Osteoblast (primary cell): ENCODE results near the gene TRMU. TPM values are rescaled to one million over a fixed set of nuclear protein-coding genes. Genes with fewer than 3 reads are reported as not detected.

Experiments used
- DNase-seq: peaks from one replicate; pipeline ENCODE4 v3.0.0; 2011; ENCODE audit warnings: low spot score, mixed read lengths; ENCODE audit not compliant: insufficient read length; ENCODE audit errors: missing footprints
- H2AFZ ChIP-seq: 2 replicates; pipeline ENCODE4 v1.6.0; 2011; ENCODE audit warnings: mild to moderate bottlenecking, low read length
- H3K27ac ChIP-seq: 2 replicates; pipeline ENCODE4 v1.5.1; 2011; ENCODE audit warnings: mild to moderate bottlenecking, low read depth, low read length, moderate library complexity
- H3K27me3 ChIP-seq: 2 replicates; pipeline ENCODE4 v1.6.0; 2012; ENCODE audit warnings: mild to moderate bottlenecking, control low read depth, inconsistent platforms, low read length, moderate library complexity; ENCODE audit not compliant: insufficient read depth
- H3K36me3 ChIP-seq: 2 replicates; pipeline ENCODE4 v1.5.1; 2011; ENCODE audit warnings: mild to moderate bottlenecking, low read length, control low read depth, moderate library complexity; ENCODE audit not compliant: insufficient read depth
- H3K4me1 ChIP-seq: 2 replicates; pipeline ENCODE4 v1.5.1; 2011; ENCODE audit warnings: mild to moderate bottlenecking, low read length, control low read depth, moderate library complexity; ENCODE audit not compliant: insufficient read depth
- H3K4me2 ChIP-seq: 2 replicates; pipeline ENCODE4 v1.6.0; 2011; ENCODE audit warnings: mild to moderate bottlenecking, low read length; ENCODE audit not compliant: insufficient read depth
- H3K4me3 ChIP-seq: fragments of 200-600 bp; sonication (generic); 3 replicates; pipeline ENCODE4 v1.5.1; 2012; ENCODE audit warnings: mild to moderate bottlenecking, low read length, inconsistent platforms; ENCODE audit not compliant: insufficient read depth
- H3K79me2 ChIP-seq: 2 replicates; pipeline ENCODE4 v1.6.0; 2012; ENCODE audit warnings: mild to moderate bottlenecking, low read length, control low read depth, inconsistent platforms; ENCODE audit not compliant: insufficient read depth
- H3K9me3 ChIP-seq: 2 replicates; pipeline ENCODE4 v1.5.1; 2011; ENCODE audit warnings: low read depth, low read length, control low read depth
- H4K20me1 ChIP-seq: 2 replicates; pipeline ENCODE4 v1.6.0; 2012; ENCODE audit warnings: mild to moderate bottlenecking, low read length, control low read depth; ENCODE audit not compliant: insufficient read depth
- total RNA-seq: library from RNA; depleted of rRNA; stranded (reverse); fragments of >200 nt; gene quantifications from 2 replicates; pipeline ENCODE4 v1.2.3, GENCODE V29; 2012
- TF ChIP-seq, protein P1 (sequence below): IDR thresholded peaks from 2 replicates; pipeline ENCODE4 v1.5.1; 2011; ENCODE audit warnings: mild to moderate bottlenecking, low read depth, low read length, moderate library complexity; ENCODE audit errors: extremely low read depth

Gene TRMU
- total RNA-seq, 1 donor, result 22.1 TPM

DNA sequence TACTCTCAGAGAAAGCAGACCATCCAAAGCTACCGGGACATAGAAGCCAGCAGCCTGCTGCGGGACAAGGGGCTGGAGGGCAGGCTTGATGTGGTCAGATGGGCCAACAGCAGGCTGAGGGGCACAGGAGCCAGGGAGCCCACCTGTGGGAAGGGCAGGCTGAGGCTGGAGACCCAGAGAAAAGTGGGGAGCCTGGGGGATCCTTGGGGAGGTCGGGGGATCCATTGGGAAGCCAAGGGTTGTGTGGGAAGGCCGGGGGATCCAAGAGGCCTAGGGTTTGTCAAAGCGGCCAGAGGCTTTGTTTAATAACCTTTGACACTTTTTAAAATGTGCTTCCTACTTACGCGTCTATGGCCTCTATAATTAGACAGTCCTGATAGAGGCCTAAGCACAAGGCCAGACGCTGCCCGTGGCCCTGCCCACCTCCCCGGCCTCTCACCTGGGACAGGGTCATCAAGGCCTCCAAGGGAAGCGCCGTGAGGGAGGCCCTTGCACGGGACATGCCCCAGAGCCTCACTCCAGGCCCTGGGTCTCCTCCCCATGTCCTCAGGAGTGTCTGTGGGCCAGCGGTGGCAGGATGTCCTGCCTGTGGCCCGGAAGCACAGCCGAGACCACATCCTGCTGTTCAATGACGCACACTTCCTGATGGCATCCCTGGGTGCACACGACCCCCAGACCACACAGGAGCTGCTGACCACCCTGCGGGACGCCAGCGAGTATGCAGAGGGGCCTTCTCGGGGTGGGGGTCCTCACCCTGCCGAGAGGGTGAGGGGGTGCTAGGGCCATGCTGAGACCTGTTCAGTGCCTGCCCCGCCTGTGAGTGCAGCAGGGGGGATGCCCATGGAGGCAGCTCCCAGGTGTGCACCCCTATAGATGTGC lies 47.4 kb upstream of the TRMU start:
- Histone ChIP-seq H3K27me3 (no peaks in the 10 kb centered on the region), H3K4me2 (no peak overlapping the region), H3K9me3 (no peaks in the 10 kb centered on the region), H3K79me2 (no peaks in the 10 kb centered on the region), H2AFZ (no peak overlapping the region), H3K27ac (no peak overlapping the region), H3K36me3 (peaks cover 33% of the 10 kb centered on the region), H3K4me1 (no peaks in the 10 kb centered on the region), H3K4me3 (no peak overlapping the region), H4K20me1 (no peaks in the 10 kb centered on the region)
- peak; percentile 56 for DNase-seq
- TF ChIP-seq, protein P1, sequence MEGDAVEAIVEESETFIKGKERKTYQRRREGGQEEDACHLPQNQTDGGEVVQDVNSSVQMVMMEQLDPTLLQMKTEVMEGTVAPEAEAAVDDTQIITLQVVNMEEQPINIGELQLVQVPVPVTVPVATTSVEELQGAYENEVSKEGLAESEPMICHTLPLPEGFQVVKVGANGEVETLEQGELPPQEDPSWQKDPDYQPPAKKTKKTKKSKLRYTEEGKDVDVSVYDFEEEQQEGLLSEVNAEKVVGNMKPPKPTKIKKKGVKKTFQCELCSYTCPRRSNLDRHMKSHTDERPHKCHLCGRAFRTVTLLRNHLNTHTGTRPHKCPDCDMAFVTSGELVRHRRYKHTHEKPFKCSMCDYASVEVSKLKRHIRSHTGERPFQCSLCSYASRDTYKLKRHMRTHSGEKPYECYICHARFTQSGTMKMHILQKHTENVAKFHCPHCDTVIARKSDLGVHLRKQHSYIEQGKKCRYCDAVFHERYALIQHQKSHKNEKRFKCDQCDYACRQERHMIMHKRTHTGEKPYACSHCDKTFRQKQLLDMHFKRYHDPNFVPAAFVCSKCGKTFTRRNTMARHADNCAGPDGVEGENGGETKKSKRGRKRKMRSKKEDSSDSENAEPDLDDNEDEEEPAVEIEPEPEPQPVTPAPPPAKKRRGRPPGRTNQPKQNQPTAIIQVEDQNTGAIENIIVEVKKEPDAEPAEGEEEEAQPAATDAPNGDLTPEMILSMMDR, result no peak

DNA sequence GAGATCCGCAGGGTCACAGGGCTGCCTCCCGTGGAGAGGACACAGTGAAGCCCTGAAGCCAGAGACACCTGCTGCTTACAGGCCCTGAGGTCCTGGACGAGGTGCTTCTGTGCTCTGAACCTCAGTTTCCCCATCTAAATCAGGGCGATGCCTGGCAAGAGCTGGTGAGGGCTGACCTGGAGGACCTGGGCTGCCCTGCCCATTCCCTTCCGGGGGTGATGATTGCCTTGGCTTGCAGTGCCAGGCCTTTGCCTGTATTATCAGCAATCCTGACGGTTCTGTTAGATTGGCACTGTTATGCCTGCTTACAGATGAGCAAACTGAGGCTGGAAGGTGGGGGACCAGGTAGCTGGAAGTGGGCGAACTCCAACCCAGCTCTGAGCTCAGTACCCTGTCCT lies 46.7 kb upstream of the TRMU start:
- Histone ChIP-seq H2AFZ (no peak overlapping the region), H3K4me2 (no peak overlapping the region), H3K27me3 (no peaks in the 10 kb centered on the region), H3K4me1 (no peaks in the 10 kb centered on the region), H3K27ac (no peak overlapping the region), H3K79me2 (no peaks in the 10 kb centered on the region), H3K9me3 (no peaks in the 10 kb centered on the region), H3K4me3 (no peak overlapping the region), H4K20me1 (no peaks in the 10 kb centered on the region), H3K36me3 (peaks cover 38% of the 10 kb centered on the region)
- TF ChIP-seq, protein P1, result no peak
- peak; percentile 77 for DNase-seq

DNA sequence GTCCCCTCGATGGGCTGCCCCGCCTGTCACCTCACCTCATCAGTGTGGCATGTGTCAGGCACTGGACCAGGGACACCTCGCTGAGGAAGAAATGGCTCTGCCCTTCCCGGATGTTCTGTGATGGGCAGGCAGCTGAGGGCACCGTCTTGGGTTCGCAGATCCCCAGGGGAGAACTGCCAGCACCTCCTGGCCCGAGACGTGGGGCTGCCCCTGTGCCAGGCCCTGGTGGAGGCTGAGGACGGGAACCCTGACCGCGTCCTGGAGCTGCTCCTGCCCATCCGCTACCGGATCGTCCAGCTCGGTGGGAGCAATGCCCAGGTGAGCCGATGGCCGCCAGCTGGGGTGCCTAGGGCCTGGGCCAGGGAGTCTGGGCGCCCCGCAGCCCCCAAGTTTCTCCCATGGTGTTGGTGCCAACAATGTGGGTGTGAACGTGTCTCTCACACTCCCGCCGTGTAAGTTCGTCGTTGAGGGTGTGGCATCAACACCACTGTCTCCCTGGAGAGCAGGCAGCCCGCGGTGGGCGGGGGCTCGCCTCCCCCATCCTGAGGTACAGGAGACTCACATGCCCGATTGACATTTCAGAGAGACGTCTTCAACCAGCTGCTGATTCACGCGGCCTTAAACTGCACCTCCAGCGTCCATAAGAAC lies 46.1 kb upstream of the TRMU start:
- Histone ChIP-seq H3K27me3 (no peaks in the 10 kb centered on the region), H3K4me1 (no peaks in the 10 kb centered on the region), H3K79me2 (no peaks in the 10 kb centered on the region), H3K4me2 (no peak overlapping the region), H3K27ac (no peak overlapping the region), H4K20me1 (no peaks in the 10 kb centered on the region), H3K36me3 (peaks cover 38% of the 10 kb centered on the region), H3K9me3 (no peaks in the 10 kb centered on the region), H3K4me3 (no peak overlapping the region), H2AFZ (no peak overlapping the region)
- TF ChIP-seq, protein P1, result no peak
- peak; percentile 52 for DNase-seq
